ENCODE data around the gene U2AF1.
"Not testable (repeated sequence)": the region's sequence is repeated elsewhere in the genome, so short reads cannot be mapped to it uniquely, and the experiment has no call there.

Gene U2AF1

DNA sequence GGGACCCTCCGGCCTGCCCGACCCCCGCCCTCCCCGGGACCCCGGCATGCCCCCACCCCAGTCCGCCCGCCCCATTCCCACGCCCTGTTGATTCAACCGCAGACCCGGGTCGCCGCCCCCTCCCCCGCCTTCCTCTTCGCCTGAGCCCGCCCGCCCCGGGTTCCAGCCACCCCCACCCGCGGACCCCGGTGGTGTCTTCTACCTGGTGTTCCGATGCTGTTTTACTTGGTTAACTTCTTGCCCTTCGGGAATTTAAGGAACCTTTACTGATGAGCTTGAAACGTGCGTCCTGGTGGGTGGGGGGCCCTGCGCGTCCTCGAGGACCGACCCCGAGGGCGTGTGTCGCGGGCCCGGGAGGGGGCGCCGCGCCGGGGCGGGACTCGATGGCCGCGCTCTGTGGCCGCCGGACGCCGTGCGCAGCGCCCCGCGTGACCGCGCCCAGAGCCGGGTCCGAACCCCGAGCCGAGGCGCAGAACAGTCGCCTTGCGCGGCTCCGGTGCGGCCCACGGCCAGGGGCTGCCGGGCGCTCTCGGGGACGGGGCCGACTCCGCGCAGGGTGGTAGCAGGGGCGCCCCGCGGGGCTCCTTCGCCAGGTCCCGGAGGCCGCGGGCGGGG lies 31.2 kb downstream of the U2AF1 start:
- DNase-seq = not testable (repeated sequence)

DNA sequence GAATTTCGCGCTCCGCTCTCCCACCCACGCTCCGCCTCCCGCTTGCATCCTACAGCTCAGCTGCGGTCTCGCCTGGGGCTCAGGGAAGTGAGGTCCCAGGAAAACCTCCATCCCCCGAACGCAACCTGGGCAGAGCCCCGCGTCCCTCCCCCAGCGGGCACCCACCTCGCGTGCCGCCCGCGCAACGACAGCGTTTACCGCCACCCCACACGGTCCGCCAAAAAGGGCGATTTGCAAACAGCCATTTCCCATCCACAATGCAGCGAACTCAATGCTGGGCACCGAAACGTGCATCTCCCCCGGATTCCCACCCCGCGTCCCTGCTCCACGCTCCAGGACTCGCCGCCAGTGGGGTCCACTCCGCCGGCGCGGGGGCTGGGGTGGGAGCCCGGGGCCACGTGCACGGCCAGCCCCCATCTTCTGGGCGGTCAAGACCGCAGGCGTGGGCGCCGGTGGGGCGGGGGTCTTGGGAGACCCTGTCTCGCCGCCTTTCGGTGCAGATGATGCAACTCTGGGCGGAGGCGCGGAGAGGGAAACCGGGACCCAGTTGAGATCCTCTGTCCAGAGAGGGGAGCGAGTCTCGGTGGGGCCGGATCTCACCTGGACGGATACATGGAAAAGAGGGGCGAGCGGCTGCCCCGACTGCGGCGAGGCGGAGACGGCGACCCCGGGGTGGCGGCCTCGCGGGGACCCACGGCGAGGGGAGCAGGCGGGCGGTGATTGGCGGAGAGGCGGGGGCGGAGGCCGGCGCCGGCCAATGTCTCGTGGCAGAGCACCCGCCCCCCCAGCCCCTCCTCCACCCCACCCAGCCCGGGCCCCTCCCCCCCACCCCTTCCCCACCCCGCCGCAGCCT lies 32.0 kb downstream of the U2AF1 start, which contains the start of gene CBS:
CBS (minus strand) TSS at position 666 of the 853 bp plus-strand sequence. CDS start 3,642 bp downstream, outside the sequence.
- DNase-seq = not testable (repeated sequence)

- not testable (repeated sequence) for DNase-seq
Observed at GRCh38 chr21:43074401-43075169, 32.8 kb downstream of the U2AF1 start.

DNA sequence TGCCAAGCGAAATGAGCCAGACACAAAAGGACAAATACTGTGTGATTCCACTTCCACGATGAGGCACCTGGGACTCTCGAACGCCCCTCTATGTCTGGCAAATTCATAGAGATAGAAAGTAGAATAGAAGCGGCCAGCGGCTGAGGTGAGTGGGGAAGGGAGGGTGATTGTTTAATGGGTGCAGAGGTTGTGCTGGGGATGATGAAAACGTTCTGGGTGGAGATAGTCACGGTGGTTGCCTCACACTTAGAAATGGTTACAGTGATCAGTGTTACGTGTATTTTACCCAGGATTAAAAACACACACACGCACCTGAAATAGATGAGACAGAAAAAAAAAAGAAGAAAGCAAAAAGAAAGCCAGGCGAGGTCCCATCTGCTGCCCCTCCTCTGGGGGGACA lies 34.6 kb downstream of the U2AF1 start:
- DNase-seq = not testable (repeated sequence)

- DNase-seq = not testable (repeated sequence)
Observed at GRCh38 chr21:43069682-43070081, 37.7 kb downstream of the U2AF1 start.

DNA sequence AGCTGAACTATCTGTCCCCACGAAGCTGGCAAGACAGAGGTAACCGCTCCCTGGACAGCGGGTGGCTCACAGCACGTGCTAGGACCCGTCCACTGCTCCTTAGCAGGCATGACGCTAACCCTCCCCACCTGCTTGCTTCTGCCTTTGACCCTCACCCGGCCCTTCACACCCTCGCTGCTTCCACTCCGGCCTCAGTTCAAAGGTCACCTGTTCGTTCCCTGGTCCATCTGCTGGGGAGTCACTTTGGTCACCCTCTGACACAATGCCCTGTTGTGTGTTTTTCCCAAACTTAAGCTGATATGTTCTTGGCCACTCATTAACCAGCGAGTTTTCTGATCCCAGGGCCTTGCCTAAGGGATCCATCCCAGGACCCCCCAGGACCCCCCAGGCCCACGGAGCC lies 39.3 kb downstream of the U2AF1 start:
- not testable (repeated sequence) for DNase-seq

DNA sequence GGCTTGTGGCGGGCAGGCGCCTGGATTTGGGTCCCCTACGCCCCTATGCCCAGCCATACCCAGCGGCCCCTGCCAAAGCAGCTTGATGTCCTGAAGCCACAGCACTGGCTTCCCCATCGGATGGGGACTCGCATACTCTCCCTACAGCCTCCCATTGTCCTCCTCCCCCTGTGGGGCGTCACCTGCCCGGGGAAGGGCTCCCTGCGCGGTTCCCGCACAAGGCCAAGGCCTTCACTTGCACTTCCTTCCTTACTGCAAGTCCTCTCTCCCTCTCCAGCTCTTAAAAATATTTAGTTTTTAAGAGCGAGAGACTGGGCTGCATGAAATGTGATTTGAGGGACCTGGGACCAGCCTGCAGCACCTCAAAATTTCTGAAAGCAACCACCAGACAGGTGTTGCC lies 40.7 kb downstream of the U2AF1 start:
- not testable (repeated sequence) for DNase-seq

DNA sequence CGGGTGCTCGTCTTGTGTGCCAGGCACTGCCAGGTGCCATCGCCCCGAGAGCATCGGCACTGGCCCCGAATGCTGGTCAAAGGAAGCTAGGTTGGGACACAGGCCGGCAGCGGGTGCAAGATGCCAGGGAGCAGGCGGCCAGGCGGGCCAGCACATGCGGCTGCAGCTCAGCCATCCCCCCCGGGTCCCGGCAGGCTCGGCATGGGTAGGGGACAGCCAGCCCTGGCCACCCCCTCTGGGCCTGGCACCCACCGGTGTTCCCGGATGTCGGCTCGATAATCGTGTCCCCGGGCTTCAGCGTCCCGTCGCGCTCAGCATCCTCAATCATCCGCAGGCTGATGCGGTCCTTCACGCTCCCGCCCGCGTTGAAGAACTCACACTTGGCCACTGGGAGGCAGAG lies 41.4 kb downstream of the U2AF1 start:
- not testable (repeated sequence) for DNase-seq

DNA sequence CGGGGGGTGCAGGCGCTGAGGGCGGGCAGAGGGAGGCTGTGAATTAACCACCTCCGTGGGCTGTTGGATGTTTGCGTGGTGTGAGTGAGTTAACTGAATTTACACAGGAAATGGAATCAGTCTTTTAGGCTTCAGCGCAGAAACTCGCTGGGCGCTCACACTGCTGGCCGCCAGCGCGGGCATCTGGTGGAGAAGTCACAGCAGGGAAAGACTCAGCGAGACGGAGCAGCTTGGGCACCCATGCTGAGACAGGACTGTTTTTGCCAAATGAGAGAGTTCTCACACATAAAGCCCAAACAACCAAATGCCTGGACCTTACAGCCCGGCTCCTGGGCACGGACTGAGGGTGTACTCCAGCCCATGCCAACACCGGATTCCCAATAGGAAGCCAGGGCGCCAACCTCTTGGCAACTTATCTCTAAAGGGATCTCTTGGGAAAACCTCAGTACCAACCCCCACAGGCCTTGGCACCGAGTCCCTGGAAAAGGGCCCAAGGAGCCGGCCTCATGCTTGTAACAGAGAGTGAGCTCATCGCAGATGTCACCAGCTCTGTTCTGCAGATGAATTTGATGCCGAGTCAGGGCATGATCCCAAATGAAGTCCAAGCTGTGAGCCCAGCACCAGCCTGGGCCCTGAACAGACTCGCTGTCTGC lies 43.0 kb downstream of the U2AF1 start:
- not testable (repeated sequence) for DNase-seq

- not testable (repeated sequence) for DNase-seq
Observed at GRCh38 chr21:43062955-43063664, 44.3 kb downstream of the U2AF1 start.

- not testable (repeated sequence) for DNase-seq
Observed at GRCh38 chr21:43053112-43053511, 54.3 kb downstream of the U2AF1 start.

GRCh38 chr21:43045876-43046821 lies 61.2 kb downstream of the U2AF1 start:
- not testable (repeated sequence) for DNase-seq

- DNase-seq = not testable (repeated sequence)
Observed at GRCh38 chr21:43045165-43045875, 62.0 kb downstream of the U2AF1 start.

- DNase-seq = not testable (repeated sequence)
Observed at GRCh38 chr21:43044547-43044946, 62.8 kb downstream of the U2AF1 start.

- not testable (repeated sequence) for DNase-seq
Observed at GRCh38 chr21:43043291-43043690, 64.1 kb downstream of the U2AF1 start.
